Memory B cell (primary cell): ENCODE data around the gene OSGIN1.

Source experiments
- ATAC-seq: fragments of 150-1000 bp; cut with Tn5 transposase; 2 replicates; pipeline ENCODE4 v1.10.0; 2021; ENCODE audit warnings: low read depth, mild to moderate bottlenecking, moderate library complexity
- DNase-seq, 2 donors: peaks; one replicate each; pipeline ENCODE4 v3.0.0; 2022; ENCODE audit warnings: low spot score in 2 of 2
- H3K27ac Mint-ChIP-seq: one replicate; pipeline ENCODE4 v1.8.0; 2022; ENCODE audit warnings: mild to moderate bottlenecking, moderate library complexity, mixed read lengths
- H3K27me3 Mint-ChIP-seq: one replicate; pipeline ENCODE4 v1.8.0; 2022; ENCODE audit warnings: mixed read lengths
- H3K36me3 Mint-ChIP-seq: one replicate; pipeline ENCODE4 v1.8.0; 2022; ENCODE audit warnings: mild to moderate bottlenecking, mixed read lengths
- H3K4me1 Mint-ChIP-seq: one replicate; pipeline ENCODE4 v1.8.0; 2022; ENCODE audit warnings: mixed read lengths
- H3K4me3 Mint-ChIP-seq: one replicate; pipeline ENCODE4 v1.8.0; 2022; ENCODE audit warnings: mild to moderate bottlenecking, moderate library complexity, mixed read lengths
- H3K9me3 Mint-ChIP-seq: one replicate; pipeline ENCODE4 v1.8.0; 2022; ENCODE audit warnings: mixed read lengths

Gene OSGIN1

DNA sequence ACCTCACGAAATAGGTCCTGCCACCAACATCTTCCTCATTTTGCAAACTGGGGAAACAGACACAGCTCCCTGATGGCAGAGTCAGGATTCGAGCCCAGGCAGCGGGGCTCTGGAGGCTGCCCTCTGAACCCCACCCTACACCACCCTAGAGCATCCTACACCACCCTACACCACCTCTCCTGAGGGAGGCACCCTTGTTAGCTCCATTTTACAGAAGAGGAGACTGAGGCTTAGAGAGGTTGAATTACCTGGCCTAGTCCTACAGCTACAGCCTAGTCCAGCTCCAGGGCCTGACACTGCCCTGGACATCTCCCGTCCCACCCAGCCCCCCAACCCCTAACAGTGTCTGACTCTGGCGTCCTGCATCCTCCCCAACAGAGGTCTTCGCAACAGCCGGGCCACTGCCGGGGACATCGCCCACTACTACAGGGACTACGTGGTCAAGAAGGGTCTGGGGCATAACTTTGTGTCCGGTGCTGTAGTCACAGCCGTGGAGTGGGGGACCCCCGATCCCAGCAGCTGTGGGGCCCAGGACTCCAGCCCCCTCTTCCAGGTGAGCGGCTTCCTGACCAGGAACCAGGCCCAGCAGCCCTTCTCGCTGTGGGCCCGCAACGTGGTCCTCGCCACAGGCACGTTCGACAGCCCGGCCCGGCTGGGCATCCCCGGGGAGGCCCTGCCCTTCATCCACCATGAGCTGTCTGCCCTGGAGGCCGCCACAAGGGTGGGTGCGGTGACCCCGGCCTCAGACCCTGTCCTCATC, 11.8 kb downstream of the OSGIN1 start:
- Mint-ChIP-seq H3K27ac (no peak overlapping the region), H3K27me3 (peaks cover 11% of the 10 kb centered on the region), H3K36me3 (peaks cover 7% of the 10 kb centered on the region), H3K9me3 (no peaks in the 10 kb centered on the region), H3K4me1 (peaks cover 8% of the 10 kb centered on the region), H3K4me3 (no peak overlapping the region)
- no peak for DNase-seq
- no peak for ATAC-seq

- Mint-ChIP-seq H3K4me1 (peaks cover 8% of the 10 kb centered on the region), H3K27ac (no peak overlapping the region), H3K4me3 (no peak overlapping the region), H3K36me3 (peaks cover 7% of the 10 kb centered on the region), H3K27me3 (peaks cover 13% of the 10 kb centered on the region), H3K9me3 (no peaks in the 10 kb centered on the region)
- ATAC-seq (no peak), DNase-seq (no peak)
Observed at GRCh38 chr16:83965444-83966152, 12.6 kb downstream of the OSGIN1 start.

GRCh38 chr16:83966153-83966696, 13.2 kb downstream of the OSGIN1 start:
- ATAC-seq (no peak), DNase-seq (no peak)
- Mint-ChIP-seq H3K4me3 (no peak overlapping the region), H3K27ac (no peak overlapping the region), H3K4me1 (peaks cover 8% of the 10 kb centered on the region), H3K9me3 (no peaks in the 10 kb centered on the region), H3K27me3 (peaks cover 13% of the 10 kb centered on the region), H3K36me3 (peaks cover 5% of the 10 kb centered on the region)

GRCh38 chr16:83967091-83967490, 14.1 kb downstream of the OSGIN1 start:
- Mint-ChIP-seq H3K27me3 (peaks cover 15% of the 10 kb centered on the region), H3K4me3 (no peak overlapping the region), H3K36me3 (peaks cover 5% of the 10 kb centered on the region), H3K4me1 (peaks cover 8% of the 10 kb centered on the region), H3K9me3 (no peaks in the 10 kb centered on the region), H3K27ac (no peak overlapping the region)
- DNase-seq (no peak), ATAC-seq (no peak)

DNA sequence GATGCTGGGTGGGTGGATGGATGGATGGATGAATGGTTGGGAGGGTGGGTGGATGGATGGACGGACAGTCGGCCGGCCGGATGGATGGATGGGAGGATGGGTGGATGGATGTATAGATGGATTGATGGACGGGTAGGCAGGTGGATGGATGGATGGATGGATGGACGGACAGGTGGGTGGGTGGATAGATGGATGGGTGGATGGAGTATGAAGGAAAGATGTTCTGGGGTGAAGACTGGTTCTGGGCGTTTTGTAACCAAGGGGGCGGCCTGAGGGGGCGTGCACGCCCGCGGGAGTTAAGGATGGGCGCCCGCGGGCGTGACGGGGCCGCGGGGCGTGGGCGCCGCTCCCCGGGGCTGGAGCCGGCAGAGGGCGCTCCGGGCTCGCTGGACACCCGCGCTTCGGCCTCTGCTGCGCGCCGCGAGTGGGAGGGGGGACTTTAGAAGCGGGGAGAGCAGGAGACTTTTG, 14.8 kb downstream of the OSGIN1 start, which contains the start of gene NECAB2:
TSS of gene NECAB2 (plus strand) at position 407 of the 468 bp plus-strand sequence. CDS start 405 bp downstream, outside the sequence.
- Mint-ChIP-seq H3K36me3 (peaks cover 5% of the 10 kb centered on the region), H3K4me3 (peak within 1 kb of the TSS; percentile 80), H3K9me3 (no peaks in the 10 kb centered on the region), H3K27ac (peak within 1 kb of the TSS; percentile 23), H3K4me1 (peaks cover 8% of the 10 kb centered on the region), H3K27me3 (peaks cover 15% of the 10 kb centered on the region)
- no peak for DNase-seq
- peak; percentile 47 for ATAC-seq

- no peaks in the 10 kb centered on the region for H3K9me3 Mint-ChIP-seq
- DNase-seq (no peak), ATAC-seq (no peak)
- peaks cover 15% of the 10 kb centered on the region for H3K27me3 Mint-ChIP-seq
- no peak overlapping the region for H3K27ac Mint-ChIP-seq
- peaks cover 8% of the 10 kb centered on the region for H3K4me1 Mint-ChIP-seq
- H3K36me3 Mint-ChIP-seq, result peaks cover 5% of the 10 kb centered on the region
- no peak overlapping the region for H3K4me3 Mint-ChIP-seq
Observed at GRCh38 chr16:83968306-83968851, 15.3 kb downstream of the OSGIN1 start.

- no peak overlapping the region for H3K27ac Mint-ChIP-seq
- peaks cover 5% of the 10 kb centered on the region for H3K36me3 Mint-ChIP-seq
Observed at GRCh38 chr16:83968891-83969649, 16.0 kb downstream of the OSGIN1 start.

GRCh38 chr16:83969771-83970429, 16.9 kb downstream of the OSGIN1 start:
- Mint-ChIP-seq H3K27ac (no peak overlapping the region), H3K4me3 (peak overlapping the region; percentile 41), H3K9me3 (peaks cover 2% of the 10 kb centered on the region), H3K27me3 (peaks cover 21% of the 10 kb centered on the region), H3K4me1 (peaks cover 10% of the 10 kb centered on the region), H3K36me3 (peaks cover 7% of the 10 kb centered on the region)
- DNase-seq, result no peak
- no peak for ATAC-seq

More at GRCh38 chr16:83968891-83969649, 16.0 kb downstream of the OSGIN1 start:
- ATAC-seq, result no peak
- peaks cover 15% of the 10 kb centered on the region for H3K27me3 Mint-ChIP-seq
- DNase-seq, result no peak
- H3K9me3 Mint-ChIP-seq, result no peaks in the 10 kb centered on the region
- H3K4me1 Mint-ChIP-seq, result peaks cover 8% of the 10 kb centered on the region
- H3K4me3 Mint-ChIP-seq, result peak overlapping the region; percentile 74

DNA sequence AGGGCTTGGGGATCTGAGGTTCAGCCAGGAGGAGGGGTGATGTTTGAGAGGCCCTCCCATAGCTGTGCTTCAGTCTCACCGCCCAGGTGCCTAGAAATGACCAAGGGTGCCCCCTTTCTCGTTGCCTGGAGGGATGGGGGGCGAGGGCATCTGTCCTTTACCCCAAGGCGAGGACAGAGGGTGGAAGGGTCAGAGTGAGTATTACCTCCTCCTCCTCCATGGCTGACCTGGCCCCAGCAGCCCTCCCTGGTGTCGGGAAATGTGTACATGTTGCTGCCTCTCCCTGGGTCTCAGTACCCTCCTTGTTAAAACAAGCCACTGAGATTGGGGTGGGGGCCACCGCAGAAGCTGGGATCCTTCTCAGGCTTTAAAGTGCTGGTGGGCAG, 17.4 kb downstream of the OSGIN1 start:
- DNase-seq (no peak), ATAC-seq (no peak)
- Mint-ChIP-seq H3K27ac (no peak overlapping the region), H3K36me3 (peaks cover 7% of the 10 kb centered on the region), H3K9me3 (peaks cover 2% of the 10 kb centered on the region), H3K27me3 (peaks cover 26% of the 10 kb centered on the region), H3K4me1 (peaks cover 10% of the 10 kb centered on the region), H3K4me3 (no peak overlapping the region)

DNA sequence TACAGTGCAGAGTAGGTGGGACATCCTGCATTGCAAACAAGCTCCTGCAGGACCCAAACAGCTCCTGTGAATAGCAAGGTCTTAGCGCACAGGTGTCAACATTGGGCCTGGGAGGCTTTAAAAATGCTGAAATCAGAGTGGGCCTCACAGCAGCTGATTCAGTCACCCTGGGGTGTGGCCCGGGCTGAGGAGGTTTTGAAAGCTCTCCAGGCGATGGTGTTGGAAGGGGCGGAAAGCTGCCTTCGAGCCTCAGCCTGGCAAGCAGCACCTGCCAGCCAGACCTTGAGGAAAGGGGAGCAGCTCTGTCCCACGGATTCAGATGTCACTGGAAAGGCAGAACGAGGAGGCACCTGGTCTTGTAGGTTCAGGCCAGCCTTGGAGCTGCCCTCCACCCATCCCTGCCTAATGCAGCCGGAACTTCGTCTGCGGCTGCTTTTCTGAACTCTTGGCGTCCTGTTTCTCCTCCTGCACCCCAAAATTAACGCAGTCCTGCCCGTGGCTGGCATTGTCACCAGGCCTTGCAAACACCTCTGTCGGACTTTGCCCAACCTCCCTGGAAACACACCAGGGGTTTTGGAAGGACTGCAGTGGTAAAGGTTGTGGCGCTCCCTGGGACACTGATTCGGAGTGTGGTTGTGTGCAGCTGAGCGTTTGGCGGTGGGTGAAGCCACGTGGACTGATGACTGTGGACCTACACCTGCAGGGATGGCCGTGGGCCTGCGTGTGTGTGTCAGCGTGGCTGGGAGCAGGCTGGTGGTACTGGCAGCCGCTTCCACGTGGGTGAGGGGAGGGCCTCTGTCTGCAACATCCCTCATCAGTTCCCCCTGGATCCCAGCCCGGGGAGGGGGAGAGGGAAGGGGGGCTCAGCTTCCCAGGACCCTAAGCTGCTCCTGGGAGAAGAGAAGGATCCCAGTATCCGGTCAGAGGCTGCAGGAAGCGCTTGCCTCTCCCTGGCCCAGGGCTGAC, 18.4 kb downstream of the OSGIN1 start:
- Mint-ChIP-seq H3K27me3 (peaks cover 27% of the 10 kb centered on the region), H3K4me3 (no peak overlapping the region), H3K36me3 (peaks cover 5% of the 10 kb centered on the region), H3K4me1 (peaks cover 10% of the 10 kb centered on the region), H3K9me3 (peaks cover 2% of the 10 kb centered on the region), H3K27ac (no peak overlapping the region)
- no peak for DNase-seq
- ATAC-seq, result no peak

DNA sequence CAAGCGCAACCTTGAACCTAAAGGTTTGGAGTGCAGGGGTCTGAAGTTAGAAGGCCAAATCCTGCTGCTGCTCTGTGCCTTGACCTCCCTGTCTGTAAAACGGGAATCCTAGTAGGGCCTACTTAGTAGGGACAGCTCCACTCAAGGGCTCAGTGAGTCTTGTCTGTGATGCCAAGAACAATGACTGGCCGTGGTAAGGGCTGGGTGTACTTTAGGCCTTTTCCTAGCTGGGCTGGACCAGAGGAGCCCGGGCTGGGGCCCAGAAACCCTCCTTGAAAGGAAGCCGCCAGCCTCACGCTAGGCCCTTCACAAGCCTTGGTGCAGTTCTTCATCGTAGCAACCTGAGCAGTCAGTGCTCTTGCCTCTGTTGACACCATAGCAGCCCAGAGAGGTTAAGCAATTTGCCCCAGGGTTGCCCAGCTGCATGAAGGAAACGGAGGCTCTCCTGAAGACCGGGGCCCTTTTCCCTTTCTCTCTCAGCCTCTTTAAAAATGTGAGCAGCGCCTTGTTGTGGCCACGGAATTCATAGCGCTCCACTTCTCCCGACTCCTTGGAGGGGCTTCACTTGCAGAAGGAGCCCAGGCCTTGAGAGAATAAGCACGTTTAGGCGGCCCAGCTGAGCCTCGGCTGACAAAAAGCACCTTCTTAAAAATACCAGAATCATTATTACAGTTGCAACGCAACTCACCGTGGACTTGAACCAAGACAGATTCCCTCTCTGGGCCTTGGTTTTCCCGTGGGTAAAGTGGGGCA, 19.4 kb downstream of the OSGIN1 start:
- Mint-ChIP-seq H3K4me3 (no peak overlapping the region), H3K4me1 (peaks cover 10% of the 10 kb centered on the region), H3K27ac (no peak overlapping the region), H3K36me3 (peaks cover 5% of the 10 kb centered on the region), H3K9me3 (peaks cover 2% of the 10 kb centered on the region), H3K27me3 (peaks cover 27% of the 10 kb centered on the region)
- no peak for ATAC-seq
- no peak for DNase-seq

- H3K27ac Mint-ChIP-seq, result no peak overlapping the region
- ATAC-seq, result no peak
- no peak for DNase-seq
- peaks cover 2% of the 10 kb centered on the region for H3K36me3 Mint-ChIP-seq
- H3K4me3 Mint-ChIP-seq, result no peak overlapping the region
- peaks cover 6% of the 10 kb centered on the region for H3K4me1 Mint-ChIP-seq
- H3K27me3 Mint-ChIP-seq, result peaks cover 24% of the 10 kb centered on the region
- H3K9me3 Mint-ChIP-seq, result peaks cover 2% of the 10 kb centered on the region
Observed at GRCh38 chr16:83973077-83973476, 20.0 kb downstream of the OSGIN1 start.
